HEK293 (cell line): ENCODE measurements around the gene GBGT1.

ENCODE experiments used
- CTCF ChIA-PET: fragments of 350-600 bp; formaldehyde crosslinking; extraction: SDS; loops from one replicate; lab custom pipeline; 2021; ENCODE audit warnings: antibody characterized with exemption; lab: Yijun Ruan, JAX
- POLR2A ChIA-PET: fragments of 300-600 bp; formaldehyde crosslinking; extraction: SDS; loops from one replicate; lab custom pipeline; 2020; ENCODE audit warnings: antibody characterized with exemption, inconsistent platforms; lab: Yijun Ruan, JAX
- H3K27ac ChIP-seq: fragments of 200-500 bp; sonication (Bioruptor generic); 2 replicates; pipeline ENCODE4 v1.5.1; 2014; ENCODE audit warnings: low read depth, low read length, control low read depth, inconsistent platforms; ENCODE audit errors: extremely low read depth
- H3K36me3 ChIP-seq, 2 experiments: fragments of 200-500 bp in 1 of 2; sonication (Bioruptor generic) in 1 of 2; 1 replicate in 1 of 2; 2 replicates in 1 of 2; pipeline ENCODE4 v1.5.1; 2014 to 2017; ENCODE audit warnings: inconsistent platforms in 2 of 2, low read length in 2 of 2; ENCODE audit not compliant: control insufficient read depth in 2 of 2, insufficient read depth in 1 of 2
- H3K4me1 ChIP-seq: fragments of 200-500 bp; sonication (Bioruptor generic); 2 replicates; pipeline ENCODE4 v1.5.1; 2014; ENCODE audit warnings: mild to moderate bottlenecking, low read length, inconsistent platforms; ENCODE audit not compliant: control insufficient read depth, insufficient read depth
- H3K4me3 ChIP-seq: 2 replicates; pipeline ENCODE4 v1.5.1; 2011; ENCODE audit warnings: low read depth, mild to moderate bottlenecking, control low read depth, low read length, moderate library complexity
- H3K9me3 ChIP-seq: fragments of 200-500 bp; sonication (Bioruptor generic); 2 replicates; pipeline ENCODE4 v1.5.1; 2014; ENCODE audit warnings: low read depth, low read length, inconsistent platforms; ENCODE audit not compliant: control insufficient read depth, insufficient read depth
- EGR2 ChIP-seq: fragments of 450-650 bp; formaldehyde crosslinking; IDR thresholded peaks from 2 replicates; pipeline ENCODE4 v1.5.1; 2016; ENCODE audit warnings: low read depth, missing biosample characterization, missing genetic modification characterization
- MZF1 ChIP-seq: fragments of 450-650 bp; formaldehyde crosslinking; IDR thresholded peaks from 2 replicates; pipeline ENCODE4 v1.5.1; 2017; ENCODE audit warnings: missing biosample characterization, missing genetic modification characterization, borderline replicate concordance
- ZNF335 ChIP-seq: fragments of 450-650 bp; formaldehyde crosslinking; conservative IDR thresholded peaks from 2 replicates; pipeline ENCODE4 v1.5.1; 2016; ENCODE audit warnings: missing biosample characterization, missing genetic modification characterization
- TF ChIP-seq, protein P1 (sequence below): fragments of 450-650 bp; formaldehyde crosslinking; optimal IDR thresholded peaks from 2 replicates; pipeline ENCODE3; 2016; ENCODE audit warnings: missing biosample characterization, mild to moderate bottlenecking, missing genetic modification characterization
- TF ChIP-seq, protein P2 (sequence below): fragments of 450-650 bp; formaldehyde crosslinking; IDR thresholded peaks from 2 replicates; pipeline ENCODE4 v1.5.1; 2016; ENCODE audit warnings: missing biosample characterization, missing genetic modification characterization, borderline replicate concordance
- TF ChIP-seq, protein P3 (sequence below): fragments of 450-650 bp; formaldehyde crosslinking; IDR thresholded peaks from 2 replicates; pipeline ENCODE4 v1.5.1; 2017; ENCODE audit warnings: missing biosample characterization, missing genetic modification characterization

The GBGT1 gene

DNA sequence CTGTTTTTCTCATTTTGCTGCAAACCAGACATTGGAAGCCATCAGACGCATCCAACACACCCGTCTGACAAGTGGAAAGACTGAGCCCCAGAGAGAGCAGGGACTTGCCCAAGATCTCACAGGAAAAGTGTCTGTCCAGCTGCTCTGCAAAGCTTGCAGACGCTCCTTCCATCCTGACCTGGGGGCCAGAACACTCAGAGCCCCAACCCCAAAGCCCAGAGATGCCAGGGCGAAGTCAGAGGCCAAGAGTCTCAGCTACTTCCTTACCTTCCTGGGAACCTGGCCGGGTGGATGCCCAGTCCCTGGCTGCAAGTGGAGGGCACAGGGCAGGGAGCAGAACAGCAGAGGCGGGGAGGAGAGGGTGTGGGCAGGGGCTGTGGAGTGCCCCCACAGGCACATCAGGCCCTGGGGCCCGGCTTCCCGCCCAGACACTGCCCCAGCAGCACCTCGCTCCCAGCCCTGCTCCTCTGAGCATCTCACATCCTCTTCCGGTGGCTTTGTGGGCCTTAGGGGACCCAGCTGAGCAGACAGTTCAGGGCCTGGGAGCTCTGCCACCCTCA, 32.9 kb downstream of the GBGT1 start:
- H3K27ac ChIP-seq, result no peak overlapping the region
- H3K9me3 ChIP-seq, result no peaks in the 10 kb centered on the region
- TF ChIP-seq MZF1 (tag by site-specific recombination) (no peak), ZNF335 (no peak), EGR2 (0 out of 2 replicates have a peak, but pooled peaks have one; percentile 13)
- TF ChIP-seq, protein P1, sequence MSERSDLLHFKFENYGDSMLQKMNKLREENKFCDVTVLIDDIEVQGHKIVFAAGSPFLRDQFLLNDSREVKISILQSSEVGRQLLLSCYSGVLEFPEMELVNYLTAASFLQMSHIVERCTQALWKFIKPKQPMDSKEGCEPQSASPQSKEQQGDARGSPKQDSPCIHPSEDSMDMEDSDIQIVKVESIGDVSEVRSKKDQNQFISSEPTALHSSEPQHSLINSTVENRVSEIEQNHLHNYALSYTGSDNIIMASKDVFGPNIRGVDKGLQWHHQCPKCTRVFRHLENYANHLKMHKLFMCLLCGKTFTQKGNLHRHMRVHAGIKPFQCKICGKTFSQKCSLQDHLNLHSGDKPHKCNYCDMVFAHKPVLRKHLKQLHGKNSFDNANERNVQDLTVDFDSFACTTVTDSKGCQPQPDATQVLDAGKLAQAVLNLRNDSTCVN (tag by site-specific recombination), result no peak
- H3K4me1 ChIP-seq, result 0 out of 2 replicates have a peak, but pooled peaks cover 4% of the 10 kb centered on the region
- no peaks in the 10 kb centered on the region for H3K36me3 ChIP-seq
- POLR2A ChIA-PET, result no interaction called here
- CTCF ChIA-PET, result interaction anchor here (6.8 kb wide), 1 partner anchor 15 kb away, joined by 131 read pairs; no protein-coding TSS in a partner anchor
- H3K4me3 ChIP-seq, result no peak overlapping the region

DNA sequence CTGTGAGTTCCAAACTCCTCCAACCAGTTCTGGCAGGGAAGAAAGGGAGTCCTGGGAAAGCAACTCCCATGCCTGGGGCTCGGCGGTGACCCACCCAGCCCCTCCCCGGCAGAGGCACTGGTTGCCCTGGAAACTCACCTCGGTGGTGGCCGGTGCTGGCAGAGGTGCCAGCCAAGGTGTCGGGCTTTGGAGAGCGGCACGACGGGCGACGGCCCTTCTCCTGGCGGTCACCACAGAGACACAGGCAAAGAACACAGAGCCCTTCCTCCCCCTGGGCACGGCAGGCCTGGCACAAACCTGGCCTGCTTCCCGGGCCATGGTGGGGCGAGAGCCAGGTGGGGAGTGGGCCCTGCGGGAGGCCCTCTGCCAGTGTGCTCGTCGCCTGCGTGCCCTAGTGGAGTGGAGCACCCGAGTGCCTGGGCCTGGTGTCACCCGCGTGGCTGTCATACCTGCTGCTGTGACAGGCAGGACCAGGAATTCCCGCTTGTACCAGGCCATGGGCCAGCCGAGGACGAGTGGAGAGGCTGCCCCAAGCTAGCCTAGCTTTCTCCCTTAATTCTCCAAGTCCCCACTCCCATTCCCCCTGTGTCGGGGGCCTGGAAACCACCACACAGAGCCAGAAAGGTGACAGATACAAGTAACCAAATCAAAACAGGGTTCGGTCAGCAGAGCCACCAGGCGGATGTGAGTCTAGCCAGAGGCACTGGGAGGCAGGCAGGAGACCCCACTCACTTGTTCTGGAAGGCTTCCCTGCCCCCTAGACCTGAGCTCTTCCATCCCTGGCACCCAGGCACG, 34.5 kb downstream of the GBGT1 start:
- H3K4me3 ChIP-seq, result no peak overlapping the region

More for the DNA sequence above, 34.5 kb downstream of the GBGT1 start:
- no peaks in the 10 kb centered on the region for H3K36me3 ChIP-seq
- TF ChIP-seq, protein P2, sequence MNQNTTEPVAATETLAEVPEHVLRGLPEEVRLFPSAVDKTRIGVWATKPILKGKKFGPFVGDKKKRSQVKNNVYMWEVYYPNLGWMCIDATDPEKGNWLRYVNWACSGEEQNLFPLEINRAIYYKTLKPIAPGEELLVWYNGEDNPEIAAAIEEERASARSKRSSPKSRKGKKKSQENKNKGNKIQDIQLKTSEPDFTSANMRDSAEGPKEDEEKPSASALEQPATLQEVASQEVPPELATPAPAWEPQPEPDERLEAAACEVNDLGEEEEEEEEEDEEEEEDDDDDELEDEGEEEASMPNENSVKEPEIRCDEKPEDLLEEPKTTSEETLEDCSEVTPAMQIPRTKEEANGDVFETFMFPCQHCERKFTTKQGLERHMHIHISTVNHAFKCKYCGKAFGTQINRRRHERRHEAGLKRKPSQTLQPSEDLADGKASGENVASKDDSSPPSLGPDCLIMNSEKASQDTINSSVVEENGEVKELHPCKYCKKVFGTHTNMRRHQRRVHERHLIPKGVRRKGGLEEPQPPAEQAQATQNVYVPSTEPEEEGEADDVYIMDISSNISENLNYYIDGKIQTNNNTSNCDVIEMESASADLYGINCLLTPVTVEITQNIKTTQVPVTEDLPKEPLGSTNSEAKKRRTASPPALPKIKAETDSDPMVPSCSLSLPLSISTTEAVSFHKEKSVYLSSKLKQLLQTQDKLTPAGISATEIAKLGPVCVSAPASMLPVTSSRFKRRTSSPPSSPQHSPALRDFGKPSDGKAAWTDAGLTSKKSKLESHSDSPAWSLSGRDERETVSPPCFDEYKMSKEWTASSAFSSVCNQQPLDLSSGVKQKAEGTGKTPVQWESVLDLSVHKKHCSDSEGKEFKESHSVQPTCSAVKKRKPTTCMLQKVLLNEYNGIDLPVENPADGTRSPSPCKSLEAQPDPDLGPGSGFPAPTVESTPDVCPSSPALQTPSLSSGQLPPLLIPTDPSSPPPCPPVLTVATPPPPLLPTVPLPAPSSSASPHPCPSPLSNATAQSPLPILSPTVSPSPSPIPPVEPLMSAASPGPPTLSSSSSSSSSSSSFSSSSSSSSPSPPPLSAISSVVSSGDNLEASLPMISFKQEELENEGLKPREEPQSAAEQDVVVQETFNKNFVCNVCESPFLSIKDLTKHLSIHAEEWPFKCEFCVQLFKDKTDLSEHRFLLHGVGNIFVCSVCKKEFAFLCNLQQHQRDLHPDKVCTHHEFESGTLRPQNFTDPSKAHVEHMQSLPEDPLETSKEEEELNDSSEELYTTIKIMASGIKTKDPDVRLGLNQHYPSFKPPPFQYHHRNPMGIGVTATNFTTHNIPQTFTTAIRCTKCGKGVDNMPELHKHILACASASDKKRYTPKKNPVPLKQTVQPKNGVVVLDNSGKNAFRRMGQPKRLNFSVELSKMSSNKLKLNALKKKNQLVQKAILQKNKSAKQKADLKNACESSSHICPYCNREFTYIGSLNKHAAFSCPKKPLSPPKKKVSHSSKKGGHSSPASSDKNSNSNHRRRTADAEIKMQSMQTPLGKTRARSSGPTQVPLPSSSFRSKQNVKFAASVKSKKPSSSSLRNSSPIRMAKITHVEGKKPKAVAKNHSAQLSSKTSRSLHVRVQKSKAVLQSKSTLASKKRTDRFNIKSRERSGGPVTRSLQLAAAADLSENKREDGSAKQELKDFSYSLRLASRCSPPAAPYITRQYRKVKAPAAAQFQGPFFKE (tag by site-specific recombination), result no peak
- TF ChIP-seq, protein P3, sequence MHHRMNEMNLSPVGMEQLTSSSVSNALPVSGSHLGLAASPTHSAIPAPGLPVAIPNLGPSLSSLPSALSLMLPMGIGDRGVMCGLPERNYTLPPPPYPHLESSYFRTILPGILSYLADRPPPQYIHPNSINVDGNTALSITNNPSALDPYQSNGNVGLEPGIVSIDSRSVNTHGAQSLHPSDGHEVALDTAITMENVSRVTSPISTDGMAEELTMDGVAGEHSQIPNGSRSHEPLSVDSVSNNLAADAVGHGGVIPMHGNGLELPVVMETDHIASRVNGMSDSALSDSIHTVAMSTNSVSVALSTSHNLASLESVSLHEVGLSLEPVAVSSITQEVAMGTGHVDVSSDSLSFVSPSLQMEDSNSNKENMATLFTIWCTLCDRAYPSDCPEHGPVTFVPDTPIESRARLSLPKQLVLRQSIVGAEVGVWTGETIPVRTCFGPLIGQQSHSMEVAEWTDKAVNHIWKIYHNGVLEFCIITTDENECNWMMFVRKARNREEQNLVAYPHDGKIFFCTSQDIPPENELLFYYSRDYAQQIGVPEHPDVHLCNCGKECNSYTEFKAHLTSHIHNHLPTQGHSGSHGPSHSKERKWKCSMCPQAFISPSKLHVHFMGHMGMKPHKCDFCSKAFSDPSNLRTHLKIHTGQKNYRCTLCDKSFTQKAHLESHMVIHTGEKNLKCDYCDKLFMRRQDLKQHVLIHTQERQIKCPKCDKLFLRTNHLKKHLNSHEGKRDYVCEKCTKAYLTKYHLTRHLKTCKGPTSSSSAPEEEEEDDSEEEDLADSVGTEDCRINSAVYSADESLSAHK (tag by site-specific recombination), result peak; percentile 80
- H3K27ac ChIP-seq, result no peak overlapping the region
- no peaks in the 10 kb centered on the region for H3K9me3 ChIP-seq
- ChIA-PET POLR2A (interaction anchor here (1.1 kb wide), 1 partner anchor 15 kb away, joined by 3 read pairs; no protein-coding TSS in a partner anchor), CTCF (interaction anchor here (0.5 to 3.1 kb wide), 4 partner anchors 15 to 132 kb away, joined by 3 to 16 read pairs (median 3); no protein-coding TSS in a partner anchor)
- H3K4me1 ChIP-seq, result 0 out of 2 replicates have a peak, but pooled peaks cover 4% of the 10 kb centered on the region
